ENCODE measurements around the gene PIKFYVE.
"Not testable (repeated sequence)": the region's sequence is repeated elsewhere in the genome, so short reads cannot be mapped to it uniquely, and the experiment has no call there.

Gene PIKFYVE

DNA sequence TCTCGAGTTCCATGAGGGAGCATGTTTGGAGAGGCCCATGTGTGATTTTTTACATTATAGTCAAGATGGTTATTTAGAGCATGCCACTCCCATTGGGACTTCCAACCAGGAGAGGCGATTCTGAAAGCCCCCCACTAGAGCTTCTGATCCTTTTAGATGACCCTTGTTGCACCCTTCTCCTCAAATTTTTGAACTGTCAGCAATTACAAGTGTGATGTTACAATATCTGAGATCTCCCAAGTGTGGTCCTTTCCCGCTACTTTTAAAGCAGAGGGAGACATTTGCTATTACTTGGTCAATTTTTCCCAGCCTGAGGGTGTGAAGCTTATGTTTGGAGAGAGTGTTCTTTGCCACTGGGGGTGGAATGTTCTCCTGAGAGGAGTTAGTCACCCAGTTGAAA lies 123.9 kb downstream of the PIKFYVE start:
- Mint-ChIP-seq H3K4me3 (no peak overlapping the region), H3K4me1 (no peaks in the 10 kb centered on the region), H3K36me3 (ENCODE audit: insufficient read depth) (peaks cover 1% of the 10 kb centered on the region), H3K9me3 (peaks cover 13% of the 10 kb centered on the region), H3K27me3 (peaks cover 24% of the 10 kb centered on the region), H3K27ac (ENCODE audit: low read depth) (no peak overlapping the region)
- no peak for ATAC-seq (replicated peaks; ENCODE audit: extremely low read depth, poor library complexity, severe bottlenecking)
- no peak for DNase-seq (ENCODE audit: low spot score in 2 of 2)

DNA sequence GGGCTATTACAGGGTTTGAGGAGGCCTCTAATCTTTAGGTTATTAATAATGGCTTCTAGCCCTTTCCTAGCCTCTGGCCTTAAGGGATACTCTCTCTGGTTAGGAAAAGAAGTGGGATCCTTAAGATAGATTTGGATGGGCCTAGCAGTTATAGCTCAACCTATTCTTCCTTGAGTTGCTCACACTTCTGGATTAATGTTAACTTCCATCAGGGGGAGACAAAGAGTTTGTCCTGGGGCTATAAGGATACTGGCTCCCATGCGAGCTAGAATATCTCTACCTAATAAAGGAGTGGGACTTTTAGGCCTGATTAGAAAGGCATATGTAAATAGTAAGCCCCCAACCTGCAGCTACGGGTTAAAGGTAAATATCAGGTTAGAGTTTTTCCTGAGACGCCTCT lies 126.2 kb downstream of the PIKFYVE start:
- Mint-ChIP-seq H3K27ac (ENCODE audit: low read depth) (no peak overlapping the region), H3K4me1 (no peaks in the 10 kb centered on the region), H3K9me3 (peaks cover 13% of the 10 kb centered on the region), H3K4me3 (no peak overlapping the region), H3K36me3 (ENCODE audit: insufficient read depth) (peaks cover 2% of the 10 kb centered on the region), H3K27me3 (peaks cover 15% of the 10 kb centered on the region)
- no peak for ATAC-seq (replicated peaks; ENCODE audit: extremely low read depth, poor library complexity, severe bottlenecking)
- no peak for DNase-seq (ENCODE audit: low spot score in 2 of 2)

DNA sequence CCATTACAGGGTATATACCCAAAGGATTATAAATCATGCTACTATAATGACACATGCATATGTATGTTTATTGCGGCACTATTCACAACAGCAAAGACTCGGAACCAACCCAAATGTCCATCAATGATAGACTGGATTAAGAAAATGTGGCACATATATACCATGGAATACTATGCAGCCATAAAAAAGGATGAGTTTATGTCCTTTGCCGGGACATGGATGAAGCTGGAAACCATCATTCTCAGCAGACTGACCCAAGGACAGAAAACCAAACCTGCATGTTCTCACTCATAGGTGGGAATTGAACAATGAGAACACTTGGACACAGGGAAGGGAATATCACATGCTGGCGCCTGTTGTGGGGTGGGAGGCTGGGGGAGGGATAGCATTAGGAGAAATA lies 130.7 kb downstream of the PIKFYVE start:
- H3K9me3 Mint-ChIP-seq, result peaks cover 13% of the 10 kb centered on the region
- not testable (repeated sequence) for H3K36me3 Mint-ChIP-seq (ENCODE audit: insufficient read depth); ATAC-seq (replicated peaks; ENCODE audit: extremely low read depth, poor library complexity, severe bottlenecking); DNase-seq (ENCODE audit: low spot score in 2 of 2); H3K4me1 Mint-ChIP-seq; H3K27ac Mint-ChIP-seq (ENCODE audit: low read depth); H3K4me3 Mint-ChIP-seq
- H3K27me3 Mint-ChIP-seq, result peaks cover 42% of the 10 kb centered on the region

DNA sequence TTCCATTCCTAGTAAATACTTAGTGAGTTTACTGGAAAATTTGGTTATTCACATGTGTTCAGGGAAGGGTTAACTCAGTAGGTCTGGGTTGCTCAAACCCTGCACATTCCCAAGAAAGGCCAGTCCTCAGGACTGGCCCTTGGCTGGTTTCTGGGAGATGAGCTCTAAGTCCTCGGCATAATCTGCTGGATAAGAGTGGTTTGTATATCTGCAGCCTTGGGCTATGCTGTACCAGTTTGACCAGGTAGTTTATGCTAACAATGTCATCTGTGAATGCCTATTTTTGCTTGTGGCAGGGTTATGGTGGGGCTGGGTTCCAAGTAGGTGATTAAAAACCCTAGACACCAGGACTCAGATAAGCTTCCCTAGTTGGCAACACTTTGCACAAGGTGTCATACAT lies 133.1 kb downstream of the PIKFYVE start:
- ATAC-seq (replicated peaks; ENCODE audit: extremely low read depth, poor library complexity, severe bottlenecking) (no peak), DNase-seq (ENCODE audit: low spot score in 2 of 2) (no peak)
- Mint-ChIP-seq H3K36me3 (ENCODE audit: insufficient read depth) (peaks cover 5% of the 10 kb centered on the region), H3K9me3 (peaks cover 5% of the 10 kb centered on the region), H3K4me1 (no peaks in the 10 kb centered on the region), H3K4me3 (no peak overlapping the region), H3K27ac (ENCODE audit: low read depth) (no peak overlapping the region), H3K27me3 (peaks cover 66% of the 10 kb centered on the region)

DNA sequence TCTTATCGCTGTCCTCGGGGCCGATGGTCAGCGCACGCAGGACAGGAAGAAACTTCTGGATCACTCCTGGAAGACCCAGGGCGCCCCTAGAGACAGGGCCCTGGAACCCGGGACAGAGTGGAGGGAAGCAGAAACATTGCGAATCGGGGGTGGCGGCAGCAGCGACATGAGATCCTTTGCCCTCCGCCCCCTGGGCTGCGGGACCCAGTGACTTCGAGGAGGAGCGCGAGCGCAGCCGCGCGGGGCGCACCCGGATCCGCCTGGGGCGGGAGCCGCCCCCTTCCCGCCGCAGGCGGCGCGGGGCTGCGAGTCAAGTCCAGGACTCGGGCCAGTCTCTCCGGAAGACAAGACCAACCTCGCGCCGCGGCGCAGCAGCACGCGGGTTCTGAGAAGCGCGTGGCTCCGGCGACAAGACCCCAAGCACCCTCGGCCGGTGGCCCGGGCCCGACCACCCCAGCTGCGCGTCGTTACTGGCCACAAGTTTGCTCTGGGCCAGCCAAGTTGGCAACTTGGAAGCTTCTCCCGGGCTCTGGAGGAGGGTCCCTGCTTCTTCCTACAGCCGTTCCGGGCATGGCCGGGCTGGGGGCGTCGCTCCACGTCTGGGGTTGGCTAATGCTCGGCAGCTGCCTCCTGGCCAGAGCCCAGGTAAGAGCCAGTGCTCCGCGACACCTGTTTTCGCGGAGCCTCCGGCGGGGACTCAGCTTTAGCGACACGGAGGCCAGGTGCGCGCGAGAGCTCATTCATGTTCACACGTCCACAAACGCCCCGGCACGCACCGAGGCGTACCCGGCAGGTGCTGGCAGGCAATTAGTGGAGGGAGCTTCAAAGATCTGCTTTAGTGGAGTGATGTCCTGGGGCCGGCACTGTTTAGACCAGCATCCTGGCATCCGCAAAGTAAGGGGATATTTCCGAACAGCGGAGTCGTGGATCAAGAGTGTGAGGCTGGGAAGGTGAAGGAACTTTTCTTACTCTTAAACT lies 140.7 kb downstream of the PIKFYVE start, which contains the start of gene PTH2R:
TSS of gene PTH2R (plus strand) at position 319 of the 978 bp plus-strand sequence. CDS start at position 571, 252 bp downstream.
- ATAC-seq (replicated peaks; ENCODE audit: extremely low read depth, poor library complexity, severe bottlenecking) (no peak), DNase-seq (ENCODE audit: low spot score in 2 of 2) (no peak)
- peaks cover 3% of the 10 kb centered on the region for H3K36me3 Mint-ChIP-seq (ENCODE audit: insufficient read depth)
- H3K4me3 Mint-ChIP-seq, result no peak within 1 kb of the TSS
- H3K27ac Mint-ChIP-seq (ENCODE audit: low read depth), result no peak within 1 kb of the TSS
- H3K27me3 Mint-ChIP-seq, result peaks cover 91% of the 10 kb centered on the region
- H3K4me1 Mint-ChIP-seq, result no peaks in the 10 kb centered on the region
- H3K9me3 Mint-ChIP-seq, result no peaks in the 10 kb centered on the region

DNA sequence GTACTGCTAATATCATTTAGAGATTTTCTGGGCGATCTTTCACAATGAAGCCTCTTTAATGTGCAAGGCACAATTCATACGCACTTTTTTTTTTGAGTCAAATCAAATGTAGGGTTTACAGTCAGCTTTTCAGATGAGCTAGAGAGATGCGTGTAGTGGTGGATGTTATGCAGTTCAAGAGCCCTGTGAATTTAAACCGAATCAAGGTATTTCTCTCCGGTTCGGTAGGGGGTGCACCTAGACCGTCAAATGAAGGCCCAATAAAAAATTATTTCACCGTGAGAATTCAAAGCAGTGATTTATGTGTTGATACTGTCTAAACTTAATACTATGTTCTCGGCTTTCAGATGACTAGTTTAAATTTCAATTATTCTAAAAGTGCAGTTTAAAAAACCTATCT lies 141.6 kb downstream of the PIKFYVE start:
- ATAC-seq (replicated peaks; ENCODE audit: extremely low read depth, poor library complexity, severe bottlenecking) (no peak), DNase-seq (ENCODE audit: low spot score in 2 of 2) (no peak)
- Mint-ChIP-seq H3K36me3 (ENCODE audit: insufficient read depth) (no peaks in the 10 kb centered on the region), H3K4me3 (no peak overlapping the region), H3K4me1 (no peaks in the 10 kb centered on the region), H3K9me3 (no peaks in the 10 kb centered on the region), H3K27ac (ENCODE audit: low read depth) (no peak overlapping the region), H3K27me3 (peaks cover 88% of the 10 kb centered on the region)

Data from central memory CD8-positive, alpha-beta T cell (primary cell).